Heart right ventricle (tissue), 16 donors: ENCODE measurements around the gene AP2B1. TPM values are rescaled to one million over a fixed set of nuclear protein-coding genes. Genes with fewer than 3 reads are reported as not detected.

Source experiments
- ATAC-seq, 8 donors: fragments of 200-7000 bp; cut with Tn5 transposase; one replicate each; pipeline ENCODE4 v1.9.1; 2020; ENCODE audit warnings: mild to moderate bottlenecking in 8 of 8, moderate library complexity in 8 of 8, moderate number of reproducible peaks in 1 of 8
- DNase-seq, 2 donors: peaks; one replicate each; pipeline ENCODE4 v3.0.0-alpha.2; 2020
- H3K27ac ChIP-seq, 10 donors: fragments of 200-600 bp; sonication (generic) in 2 of 10; one replicate each; pipeline versions ENCODE4 v1.5.0 to v1.8.0; 2020 to 2022; ENCODE audit warnings: mild to moderate bottlenecking in 3 of 10
- H3K27me3 ChIP-seq, 7 donors: fragments of 200-600 bp; one replicate each; pipeline ENCODE4 v1.8.0; 2021 to 2022; ENCODE audit warnings: mild to moderate bottlenecking in 2 of 7
- H3K36me3 ChIP-seq, 9 donors: fragments of 200-600 bp; sonication (generic) in 1 of 9; one replicate each; pipeline versions ENCODE4 v1.5.0 to v1.8.0; 2020 to 2022; ENCODE audit warnings: mild to moderate bottlenecking in 2 of 9
- H3K4me1 ChIP-seq, 9 donors: fragments of 200-600 bp; sonication (generic) in 1 of 9; one replicate each; pipeline versions ENCODE4 v1.5.0 to v1.8.0; 2020 to 2022; ENCODE audit warnings: mild to moderate bottlenecking in 4 of 9
- H3K4me3 ChIP-seq, 10 donors: fragments of 200-600 bp; sonication (generic) in 2 of 10; one replicate each; pipeline versions ENCODE4 v1.5.0 to v1.8.0; 2020 to 2022; ENCODE audit warnings: mild to moderate bottlenecking in 7 of 10, moderate library complexity in 2 of 10
- H3K9me3 ChIP-seq, 11 donors: fragments of 200-600 bp in 10 of 11; sonication (generic) in 2 of 11; one replicate each; pipeline versions ENCODE4 v1.5.0 to v1.8.0; 2013 to 2022; ENCODE audit warnings: mild to moderate bottlenecking in 2 of 11, control low read depth in 1 of 11, moderate library complexity in 1 of 11
- CTCF ChIP-seq, 9 donors: fragments of 200-600 bp; sonication (generic) in 2 of 9; IDR thresholded peaks; one replicate each; pipeline versions ENCODE4 v1.5.0 to v1.8.0; 2021 to 2022; ENCODE audit warnings: antibody characterized with exemption in 9 of 9, mild to moderate bottlenecking in 5 of 9, moderate library complexity in 1 of 9
- WGBS, 2 donors: extraction: QIAGEN DNeasy Blood & Tissue Kit; methylation state at CpG; one replicate each; pipeline ENCODE4 v1.1.7; 2013; ENCODE audit warnings: inconsistent platforms in 1 of 2; 5-methylcytosine and 5-hydroxymethylcytosine counted together
- intact Hi-C, 10 donors: fragments of 100-400 bp; cut with DNase I; formaldehyde crosslinking; loops; one replicate each; pipeline versions ENCODE4 v1.11.1 to v1.14.2; 2022
- polyA plus RNA-seq, 2 donors: library from polyadenylated mRNA; stranded (reverse); fragments of 200-250 nt; gene quantifications; one replicate each; pipeline ENCODE4 v1.2.3, GENCODE V29; 2013
- total RNA-seq, 10 donors: library from RNA; stranded (reverse); fragmentation: NEBNext Ultra II Directional in 3 of 10; extraction: Animal tissue kit (Norgen Biotek cat#: 25700) in 3 of 10; gene quantifications; one replicate each; pipeline versions ENCODE4 v1.2.1 to v1.2.4, GENCODE V29; 2021 to 2023
- donor health status: Arrhythmogenic right ventricular cardiomyopathy.
- donor health status: ischemic (EF 13 %, LVEDD 7.1; RV severe dilation, severe dysfunction).
- donor health status: healthy with polysubstance abuse.
- donor health status: DM: no; HTN: yes; CAD: no.
- donor health status: DM: no; HTN: no; CAD: no.
- donor health status: ischemic (EF 25% LVEDD 6.9; RV normal size, moderate dysfunction).
- donor health status: ischemic (EF 25% LVEDD 5.7; RV mildly dilated, moderate dysfunction).
- donor health status: healthy.
- donor health status: DM: yes; HTN: yes; CAD: no.
- donor health status: Ischemic cardiomyopathy.
- donor health status: ischemic (EF 35%, LVEDD 5.7; RV mildly dilated, moderate dysfunction).
- donor health status: nonischemic (EF 11% LVEDD 7.7; RV severe dilation, severe dysfunction).
- donor health status: DM: yes; HTN: yes; CAD: no.
- donor health status: PGD.
- donor health status: ischemic (EF 29% LVEDD 5.4; RV normal size, mild dysfunction).
- donor health status: nonischemic (EF 23%, LVEDD 6.1; RV moderate dilation, normal function).

The AP2B1 gene
- total and polyA plus RNA-seq, 12 donors: 20.0 to 173 (median 129) TPM

GRCh38 chr17:35775583-35775982 is 188.5 kb downstream of the AP2B1 start:
- Histone ChIP-seq H3K36me3 (no peaks in the 10 kb centered on the region), H3K27ac (no peak overlapping the region), H3K4me1 (peaks cover 4 to 43% (median 21%) of the 10 kb centered on the region in 9 donors), H3K4me3 (no peak overlapping the region), H3K27me3 (no peaks in the 10 kb centered on the region), H3K9me3 (no peaks in the 10 kb centered on the region)
- WGBS, 2 donors: 79 to 81% methylated on average over 6 of the region's 6 CpGs
- no peak for TF ChIP-seq CTCF (IDR thresholded peaks at IDR 0.05)
- ATAC-seq (no peak), DNase-seq (no peak)
- intact Hi-C loops: no loop called here

Other genes starting within 250 kb of the AP2B1 start
- gene SLFN11, start 213.7 kb upstream of the AP2B1 start, total RNA-seq: 10 to 100 TPM; 11.5 to 25.7 (median 18.5) TPM
- 10 to 100 TPM in 1 of 2 donors, 1 to 10 TPM in 1; 4.3 to 16.4 TPM for gene SLFN11, start 213.7 kb upstream of the AP2B1 start, polyA plus RNA-seq
- 1 to 10 TPM; 2.0 to 7.8 (median 4.0) TPM for gene SLFN12, start 154.8 kb upstream of the AP2B1 start, total RNA-seq
- 1 to 10 TPM in 1 of 2 donors, under 1 TPM in 1; 0.96 to 3.7 TPM for gene SLFN12, start 154.8 kb upstream of the AP2B1 start, polyA plus RNA-seq
- gene SLFN13, start 138.6 kb upstream of the AP2B1 start, total RNA-seq: 10 to 100 TPM in 1 of 10 donors, 1 to 10 TPM in 9; 1.8 to 10.7 (median 4.4) TPM
- gene SLFN13, start 138.6 kb upstream of the AP2B1 start, polyA plus RNA-seq: 1 to 10 TPM in 1 of 2 donors, under 1 TPM in 1; 0.51 to 1.5 TPM
- 1 to 10 TPM in 3 of 10 donors, under 1 TPM in 7; 0.20 to 4.5 (median 0.69) TPM for gene SLFN12L, start 49.6 kb upstream of the AP2B1 start, total RNA-seq
- under 1 TPM; 0.06 to 0.73 TPM for gene SLFN12L, start 49.6 kb upstream of the AP2B1 start, polyA plus RNA-seq
- under 1 TPM in 1 of 10 donors, not detected in 9; 0.09 TPM for gene SLFN14, start 26.5 kb upstream of the AP2B1 start, total RNA-seq
- not detected for gene SLFN14, start 26.5 kb upstream of the AP2B1 start, polyA plus RNA-seq
- gene PEX12, start 8.8 kb upstream of the AP2B1 start, total RNA-seq: 10 to 100 TPM in 2 of 10 donors, 1 to 10 TPM in 8; 6.6 to 11.2 (median 9.0) TPM
- 1 to 10 TPM; 2.6 to 3.6 TPM for gene PEX12, start 8.8 kb upstream of the AP2B1 start, polyA plus RNA-seq
- 10 to 100 TPM in 9 of 10 donors, 1 to 10 TPM in 1; 9.0 to 26.2 (median 11.9) TPM for gene RASL10B, start 144.3 kb downstream of the AP2B1 start, total RNA-seq
- 1 to 10 TPM; 3.9 to 6.9 TPM for gene RASL10B, start 144.3 kb downstream of the AP2B1 start, polyA plus RNA-seq
- under 1 TPM in 6 of 10 donors, not detected in 4; 0.09 to 0.89 (median 0.14) TPM for gene GAS2L2, start 165.9 kb downstream of the AP2B1 start, total RNA-seq
- under 1 TPM; 0.03 to 0.15 TPM for gene GAS2L2, start 165.9 kb downstream of the AP2B1 start, polyA plus RNA-seq
- gene C17orf50, start 173.6 kb downstream of the AP2B1 start, total RNA-seq: not detected
- gene C17orf50, start 173.6 kb downstream of the AP2B1 start, polyA plus RNA-seq: not detected
- 1 to 10 TPM; 1.4 to 3.4 (median 1.9) TPM for gene MMP28, start 208.3 kb downstream of the AP2B1 start, total RNA-seq
- gene MMP28, start 208.3 kb downstream of the AP2B1 start, polyA plus RNA-seq: 1 to 10 TPM; 5.4 to 7.4 TPM
- gene TAF15, start 222.2 kb downstream of the AP2B1 start, total RNA-seq: 100 to 1,000 TPM; 102 to 158 (median 135) TPM
- 10 to 100 TPM; 56.1 to 72.2 TPM for gene TAF15, start 222.2 kb downstream of the AP2B1 start, polyA plus RNA-seq